HEK293T (cell line): ENCODE results near the gene SMARCA1.

Source experiments
- CTCF ChIA-PET: fragments of 350-600 bp; formaldehyde crosslinking; extraction: SDS; loops from one replicate; lab custom pipeline; 2021; ENCODE audit warnings: antibody characterized with exemption, inconsistent platforms; lab: Yijun Ruan, JAX
- POLR2A ChIA-PET: fragments of 350-600 bp; formaldehyde crosslinking; extraction: SDS; loops from one replicate; lab custom pipeline; 2020; ENCODE audit warnings: antibody characterized with exemption, inconsistent platforms; lab: Yijun Ruan, JAX
- DNase-seq: peaks from one replicate; pipeline ENCODE4 v3.0.0; 2012; ENCODE audit warnings: mixed read lengths; ENCODE audit errors: extremely low spot score
- ARNT ChIP-seq: fragments of 450-650 bp; IDR thresholded peaks from 2 replicates; pipeline ENCODE4 v1.6.1; 2017; ENCODE audit warnings: mild to moderate bottlenecking
- BHLHE40 ChIP-seq: fragments of 450-650 bp; IDR thresholded peaks from 2 replicates; pipeline ENCODE4 v1.6.1; 2016; ENCODE audit warnings: mild to moderate bottlenecking, moderate library complexity, borderline replicate concordance
- CTBP1 ChIP-seq: fragments of 450-650 bp; IDR thresholded peaks from 2 replicates; pipeline ENCODE4 v1.6.1; 2016; ENCODE audit warnings: borderline replicate concordance
- ELF4 ChIP-seq: fragments of 450-650 bp; IDR thresholded peaks from 2 replicates; pipeline ENCODE4 v1.6.1; 2017; ENCODE audit warnings: antibody characterized with exemption
- FOXA1 ChIP-seq: fragments of 450-650 bp; IDR thresholded peaks from 2 replicates; pipeline ENCODE4 v1.6.1; 2016; ENCODE audit warnings: mild to moderate bottlenecking
- FOXK2 ChIP-seq: fragments of 450-650 bp; IDR thresholded peaks from 2 replicates; pipeline ENCODE4 v1.6.1; 2016; ENCODE audit warnings: mild to moderate bottlenecking
- FOXM1 ChIP-seq: fragments of 450-650 bp; IDR thresholded peaks from 2 replicates; pipeline ENCODE4 v1.6.1; 2017; ENCODE audit warnings: mild to moderate bottlenecking, borderline replicate concordance
- HDGF ChIP-seq: fragments of 450-650 bp; IDR thresholded peaks from 2 replicates; pipeline ENCODE4 v1.6.1; 2017; ENCODE audit warnings: antibody characterized with exemption, borderline replicate concordance
- L3MBTL2 ChIP-seq: fragments of 450-650 bp; conservative IDR thresholded peaks from 2 replicates; pipeline ENCODE4 v1.6.1; 2016; ENCODE audit warnings: mild to moderate bottlenecking
- LEF1 ChIP-seq: fragments of 450-650 bp; IDR thresholded peaks from 2 replicates; pipeline ENCODE4 v1.6.1; 2017; ENCODE audit warnings: mild to moderate bottlenecking, borderline replicate concordance
- NFRKB ChIP-seq: fragments of 450-650 bp; IDR thresholded peaks from 2 replicates; pipeline ENCODE4 v1.6.1; 2016; ENCODE audit warnings: mild to moderate bottlenecking, moderate library complexity
- SP1 ChIP-seq: fragments of 450-650 bp; IDR thresholded peaks from 2 replicates; pipeline ENCODE4 v1.6.1; 2017
- SUZ12 ChIP-seq: fragments of 450-650 bp; IDR thresholded peaks from 2 replicates; pipeline ENCODE4 v1.6.1; 2016; ENCODE audit warnings: mild to moderate bottlenecking
- TARDBP ChIP-seq: fragments of 450-650 bp; IDR thresholded peaks from 2 replicates; pipeline ENCODE4 v1.6.1; 2016
- ZNF384 ChIP-seq: fragments of 450-650 bp; IDR thresholded peaks from 2 replicates; pipeline ENCODE4 v1.6.1; 2016
- TF ChIP-seq, protein P1 (sequence below): fragments of 450-650 bp; IDR thresholded peaks from 2 replicates; pipeline ENCODE4 v1.6.1; 2016

The SMARCA1 gene

DNA sequence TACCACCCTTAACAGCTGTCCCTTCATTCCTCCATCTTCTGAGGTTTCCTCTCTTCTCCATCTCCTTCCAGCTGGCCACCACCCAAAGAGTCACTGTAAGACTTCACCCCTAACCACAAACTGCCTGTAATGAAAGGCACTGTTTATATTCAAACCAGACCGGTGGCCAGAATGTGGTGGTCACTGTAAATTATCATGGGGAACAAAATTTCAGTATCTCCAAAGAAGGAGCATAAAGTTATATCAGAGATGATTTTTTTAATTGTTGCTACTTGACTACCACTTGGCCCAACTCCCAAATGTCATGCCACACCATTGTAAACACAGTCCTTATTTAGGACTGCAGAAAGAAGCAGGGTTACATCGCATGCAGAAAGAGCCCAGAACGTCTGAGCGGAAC is 44.8 kb downstream of the SMARCA1 start:
- POLR2A ChIA-PET = no interaction called here
- no peak for DNase-seq
- CTCF ChIA-PET = no interaction called here
- TF ChIP-seq SUZ12 = no peak
- no peak for TF ChIP-seq ELF4
- no peak for TF ChIP-seq FOXK2
- TF ChIP-seq LEF1 = no peak
- no peak for TF ChIP-seq NFRKB
- no peak for TF ChIP-seq SP1
- no peak for TF ChIP-seq L3MBTL2
- TF ChIP-seq FOXA1 = no peak
- TF ChIP-seq, protein P1, sequence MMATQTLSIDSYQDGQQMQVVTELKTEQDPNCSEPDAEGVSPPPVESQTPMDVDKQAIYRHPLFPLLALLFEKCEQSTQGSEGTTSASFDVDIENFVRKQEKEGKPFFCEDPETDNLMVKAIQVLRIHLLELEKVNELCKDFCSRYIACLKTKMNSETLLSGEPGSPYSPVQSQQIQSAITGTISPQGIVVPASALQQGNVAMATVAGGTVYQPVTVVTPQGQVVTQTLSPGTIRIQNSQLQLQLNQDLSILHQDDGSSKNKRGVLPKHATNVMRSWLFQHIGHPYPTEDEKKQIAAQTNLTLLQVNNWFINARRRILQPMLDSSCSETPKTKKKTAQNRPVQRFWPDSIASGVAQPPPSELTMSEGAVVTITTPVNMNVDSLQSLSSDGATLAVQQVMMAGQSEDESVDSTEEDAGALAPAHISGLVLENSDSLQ = no peak
- TF ChIP-seq ARNT = no peak
- TF ChIP-seq TARDBP = no peak

DNA sequence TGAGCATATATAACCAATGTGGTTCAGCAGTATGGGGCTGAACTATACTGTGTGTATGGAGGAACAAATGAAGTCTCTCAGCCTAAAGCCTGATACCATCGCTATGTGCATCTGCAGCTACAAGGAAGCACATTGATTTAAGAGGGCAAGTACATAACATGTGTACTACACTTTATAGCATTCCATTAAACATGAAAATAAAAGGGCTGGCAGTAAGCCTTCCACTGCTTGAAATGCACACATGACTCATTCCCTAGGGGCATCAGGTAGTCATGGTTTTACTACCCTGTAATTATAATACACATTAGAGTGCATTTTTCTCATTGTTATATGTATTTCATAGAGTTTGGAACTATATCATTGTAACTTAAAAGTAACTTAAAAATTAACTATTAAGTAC is 51.2 kb downstream of the SMARCA1 start:
- peak; percentile 18 for DNase-seq
- ChIA-PET POLR2A (no interaction called here), CTCF (no interaction called here)
- TF ChIP-seq ZNF384 (no peak), BHLHE40 (no peak), SP1 (no peak), FOXK2 (no peak), LEF1 (no peak), FOXA1 (no peak), ARNT (no peak), HDGF (no peak), FOXM1 (no peak), NFRKB (no peak), L3MBTL2 (no peak), CTBP1 (no peak), ELF4 (no peak), TARDBP (no peak), SUZ12 (no peak)
- TF ChIP-seq, protein P1 = no peak

DNA sequence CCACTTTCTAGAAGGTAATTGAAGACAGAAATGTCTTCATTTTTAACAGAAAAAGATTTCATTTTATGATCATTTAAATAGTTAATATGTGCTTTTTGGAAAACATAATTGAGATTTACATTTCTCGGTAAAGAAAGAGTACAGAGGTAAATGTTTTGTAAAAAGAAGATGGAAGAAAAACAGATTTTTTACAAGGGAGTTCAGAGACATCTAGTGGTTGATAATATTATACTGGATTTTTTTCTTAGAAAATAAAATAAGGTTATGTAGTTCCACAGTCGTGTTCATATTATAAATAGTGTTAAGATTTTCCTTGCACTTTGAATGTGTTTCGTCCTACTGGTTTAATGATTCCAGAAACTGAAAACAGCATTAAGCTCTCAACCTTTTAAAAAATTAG is 60.6 kb downstream of the SMARCA1 start:
- no peak for DNase-seq
- CTCF ChIA-PET = no interaction called here
- TF ChIP-seq CTBP1 (no peak), HDGF (no peak), ELF4 (no peak), SUZ12 (no peak), ZNF384 (no peak), LEF1 (no peak), TARDBP (no peak), SP1 (no peak), BHLHE40 (no peak), L3MBTL2 (no peak), ARNT (no peak), FOXM1 (no peak), FOXK2 (no peak), NFRKB (no peak), FOXA1 (no peak)
- TF ChIP-seq, protein P1 = no peak
- POLR2A ChIA-PET = no interaction called here

DNA sequence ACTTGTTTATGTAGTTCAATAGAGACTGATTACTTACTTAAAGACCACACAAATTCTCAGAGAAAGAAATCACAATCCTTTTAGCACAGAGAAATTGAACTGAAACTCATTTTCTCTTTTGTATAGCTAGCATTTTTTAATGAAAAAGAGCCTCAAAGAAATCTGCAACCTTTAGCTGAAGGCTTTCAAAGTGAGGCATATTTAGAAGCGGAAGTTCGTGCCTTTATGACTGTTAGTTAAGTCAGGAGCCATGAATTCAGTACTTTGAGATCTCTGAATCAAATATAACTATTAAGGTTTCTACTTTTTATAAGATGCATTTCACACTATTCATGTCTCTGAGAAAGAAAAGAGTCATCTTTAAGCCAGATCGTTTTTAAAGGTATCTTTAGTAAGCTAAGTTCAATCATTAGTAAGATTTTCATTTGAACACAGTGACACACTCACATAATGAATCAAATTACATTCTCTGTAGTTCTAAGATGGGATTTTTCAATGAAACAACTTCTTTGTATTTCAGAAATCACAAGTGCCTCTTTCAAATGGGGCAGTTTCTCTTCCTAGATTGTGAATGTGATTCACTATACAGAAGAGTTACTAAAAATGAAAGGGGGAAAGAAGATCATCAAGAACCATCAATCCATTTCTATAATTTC is 61.4 kb downstream of the SMARCA1 start:
- ChIA-PET CTCF (interaction anchor here (0.6 kb wide), 1 partner anchor 10 kb away, joined by 4 read pairs; no protein-coding TSS in a partner anchor), POLR2A (no interaction called here)
- no peak for DNase-seq
- no peak for TF ChIP-seq FOXK2
- TF ChIP-seq, protein P1 = no peak
- no peak for TF ChIP-seq FOXM1
- no peak for TF ChIP-seq ARNT
- TF ChIP-seq FOXA1 = no peak
- no peak for TF ChIP-seq BHLHE40
- no peak for TF ChIP-seq LEF1
- TF ChIP-seq ZNF384 = no peak
- no peak for TF ChIP-seq L3MBTL2
- no peak for TF ChIP-seq HDGF
- no peak for TF ChIP-seq SUZ12
- TF ChIP-seq CTBP1 = no peak
- no peak for TF ChIP-seq ELF4
- no peak for TF ChIP-seq TARDBP
- TF ChIP-seq SP1 = no peak
- TF ChIP-seq NFRKB = no peak

DNA sequence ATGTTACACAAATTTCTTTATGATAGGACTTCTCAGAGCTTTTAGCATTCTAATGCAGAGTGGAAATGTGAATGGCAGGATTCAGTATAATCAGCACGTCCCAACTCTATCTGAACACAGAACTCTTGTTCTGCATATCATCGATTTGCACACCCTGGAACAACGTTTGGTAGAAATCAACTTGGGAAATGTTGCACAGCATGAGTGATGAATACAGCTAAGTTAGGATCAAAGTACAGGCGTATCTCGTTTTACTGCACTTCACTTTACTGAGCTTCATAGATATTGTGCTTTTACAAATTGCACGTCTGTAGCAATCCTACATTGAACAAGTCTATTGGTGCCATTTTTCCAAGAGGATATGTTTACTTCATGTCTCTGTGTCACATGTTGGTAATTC is 70.8 kb downstream of the SMARCA1 start:
- ChIA-PET CTCF (interaction anchor here (0.6 kb wide), 1 partner anchor 9 kb away, joined by 4 read pairs; no protein-coding TSS in a partner anchor), POLR2A (no interaction called here)
- DNase-seq = no peak
- no peak for TF ChIP-seq ZNF384
- TF ChIP-seq LEF1 = no peak
- TF ChIP-seq NFRKB = no peak
- no peak for TF ChIP-seq SP1
- TF ChIP-seq CTBP1 = no peak
- TF ChIP-seq FOXA1 = no peak
- TF ChIP-seq FOXK2 = no peak
- TF ChIP-seq BHLHE40 = no peak
- no peak for TF ChIP-seq FOXM1
- no peak for TF ChIP-seq TARDBP
- TF ChIP-seq ELF4 = no peak
- no peak for TF ChIP-seq ARNT
- TF ChIP-seq L3MBTL2 = no peak
